ENCODE results near the gene DPP6.

DPP6 gene

DNA sequence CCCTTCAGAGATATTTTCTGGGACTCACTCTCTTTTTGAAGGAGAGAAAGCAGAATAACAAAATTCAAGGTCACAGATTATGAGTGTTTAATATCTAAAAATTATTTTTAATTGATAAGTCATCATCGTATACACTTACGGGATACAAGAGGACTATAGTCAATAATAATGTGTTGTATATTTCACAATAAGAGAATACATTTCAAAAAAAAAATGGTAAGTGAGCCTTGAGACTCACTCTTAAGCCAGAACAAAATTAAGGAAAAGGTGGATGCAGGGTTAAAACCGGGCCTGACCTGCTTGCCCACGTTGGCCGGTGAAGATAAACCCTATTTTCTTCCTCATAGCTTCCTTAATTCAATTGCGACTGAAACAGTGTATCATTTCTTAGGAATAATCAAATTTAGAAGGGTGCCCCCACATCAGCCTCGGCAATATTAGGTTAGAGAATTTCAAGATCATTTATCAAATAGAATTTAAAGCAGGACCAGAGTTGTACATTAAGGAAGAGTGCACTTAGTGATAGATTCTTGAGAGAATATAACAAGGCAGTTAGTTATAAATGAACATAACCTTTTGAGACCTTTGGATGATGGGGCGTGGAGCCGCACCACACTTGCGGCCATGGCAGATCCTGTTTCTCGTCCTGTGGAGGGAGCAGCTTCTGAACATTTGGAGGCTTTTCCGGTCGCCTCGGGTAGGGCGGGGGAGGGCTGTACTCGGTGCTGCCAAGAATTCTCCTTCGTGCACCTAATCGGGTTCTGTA, 628.9 kb downstream of the DPP6 start:
- DNase-seq: no peak

GRCh38 chr7:154682003-154682402, 629.8 kb downstream of the DPP6 start:
- DNase-seq: no peak

DNA sequence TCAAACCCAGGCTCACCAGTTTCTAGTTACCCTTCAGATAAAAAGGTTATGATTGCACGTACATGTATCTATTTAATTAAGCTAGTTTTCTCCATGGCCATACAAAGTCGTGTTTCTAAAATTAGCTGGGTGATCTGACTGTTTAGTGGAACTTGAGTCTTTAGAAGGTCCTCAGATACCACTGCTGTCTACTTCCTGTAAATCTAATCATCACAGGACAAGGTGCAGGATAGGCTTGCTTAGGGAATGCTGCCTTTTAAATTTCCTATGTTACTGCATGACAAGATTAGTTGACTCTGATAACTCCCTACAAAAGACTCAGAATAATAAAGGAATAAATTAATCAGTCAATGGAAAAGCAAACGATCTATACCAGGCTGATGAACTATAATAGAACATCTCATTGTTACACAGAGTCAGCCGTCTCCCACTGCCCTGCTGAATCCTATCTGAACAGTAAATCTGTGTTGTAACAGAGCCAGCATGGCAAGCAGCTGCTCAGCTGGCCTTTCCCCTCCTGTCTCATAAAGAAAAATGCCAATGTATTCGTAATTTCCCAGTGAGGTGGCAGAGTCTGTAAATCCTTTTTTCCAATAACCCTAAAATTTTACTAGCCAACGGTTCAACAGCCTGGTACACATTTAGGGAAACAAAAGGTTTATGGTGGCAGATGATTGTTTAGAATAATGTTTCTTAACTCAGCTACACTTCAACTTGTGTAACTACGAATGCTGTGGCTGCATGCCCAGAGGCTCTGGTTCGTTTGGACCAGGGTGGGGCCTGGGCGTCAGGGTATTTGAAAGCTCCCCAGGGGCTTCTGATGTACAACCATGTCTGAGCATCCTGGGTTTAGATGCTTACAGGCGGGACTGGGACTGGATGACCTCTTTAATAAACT, 632.7 kb downstream of the DPP6 start:
- DNase-seq: no peak

DNA sequence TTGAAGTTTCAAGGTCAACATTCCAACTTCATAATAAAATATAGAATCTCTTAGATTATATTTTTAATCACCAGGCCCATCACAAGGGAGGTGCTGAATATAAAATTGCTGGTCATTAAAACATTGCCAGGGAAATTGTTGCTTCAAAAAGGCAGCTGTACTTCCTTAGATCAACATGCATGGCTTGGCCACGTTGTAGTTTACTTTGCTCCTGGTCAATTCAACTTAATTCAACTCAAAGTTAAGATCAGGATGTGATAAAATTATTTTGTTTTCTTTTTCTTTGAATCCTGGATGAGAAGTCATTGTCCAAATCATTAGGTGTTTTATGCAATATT, 633.3 kb downstream of the DPP6 start:
- DNase-seq: no peak

DNA sequence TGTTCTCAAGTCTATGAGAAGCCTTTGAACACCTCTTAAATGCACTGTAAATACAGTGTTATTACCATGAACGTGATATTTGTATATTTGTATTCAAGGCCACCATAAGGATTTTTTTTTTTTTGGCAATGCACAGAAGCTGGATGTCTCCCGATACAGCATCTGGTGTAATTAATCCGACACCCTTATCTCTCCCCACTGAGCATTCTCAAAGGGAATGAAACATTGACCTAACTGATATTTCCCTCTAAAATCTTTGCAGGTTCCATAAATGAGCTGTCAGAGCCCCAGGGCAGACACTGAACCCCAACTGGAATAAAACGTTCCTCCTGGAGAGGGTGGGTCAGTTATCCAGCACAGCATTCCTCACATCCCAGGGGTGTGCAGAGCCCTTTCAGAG, 634.1 kb downstream of the DPP6 start:
- DNase-seq: no peak

- no peak for DNase-seq
These were observed 636.8 kb downstream of the DPP6 start for GRCh38 chr7:154688952-154689351.

- DNase-seq: no peak
These were observed 638.2 kb downstream of the DPP6 start for GRCh38 chr7:154690411-154690810.

DNA sequence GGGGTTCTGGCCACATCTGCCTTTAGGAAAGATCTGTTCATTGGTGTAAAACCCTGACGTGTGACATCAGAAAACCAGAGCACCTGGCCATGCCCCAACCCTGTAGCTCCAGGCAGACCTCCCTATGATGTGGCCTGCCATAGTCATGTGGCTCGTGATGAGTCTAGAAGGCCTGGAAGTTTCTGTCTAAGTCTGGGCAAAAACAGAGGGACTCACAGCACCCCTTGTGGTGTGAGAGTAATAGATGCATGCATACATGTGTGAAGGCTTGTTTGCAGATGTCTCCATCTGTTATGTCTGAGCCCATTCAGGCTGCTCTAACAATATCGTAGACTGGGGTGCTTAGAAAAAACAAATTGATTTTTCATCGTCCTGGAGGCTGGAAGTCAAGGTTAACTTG, 641.5 kb downstream of the DPP6 start:
- DNase-seq: no peak

DNA sequence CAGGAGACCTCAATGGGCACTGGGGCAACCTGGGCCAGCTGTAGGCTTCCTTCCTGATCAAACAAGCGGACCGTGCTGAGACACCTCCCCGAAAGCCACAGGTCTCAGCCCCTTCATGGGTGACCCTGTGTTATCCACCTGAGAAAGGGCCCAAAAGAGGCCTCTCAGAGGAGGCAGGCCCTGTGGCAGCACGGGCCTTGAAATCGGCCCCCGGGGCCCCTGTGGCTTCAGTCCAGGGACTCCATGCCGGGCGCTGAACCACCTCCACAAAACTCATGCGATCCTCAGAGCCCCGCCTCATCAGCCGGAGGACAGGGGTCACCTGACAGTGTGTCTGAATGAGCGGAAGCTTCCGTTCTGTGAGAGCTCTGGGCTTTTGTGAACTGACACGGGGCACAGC, 643.6 kb downstream of the DPP6 start:
- DNase-seq: no peak

GRCh38 chr7:154696556-154696955, 644.4 kb downstream of the DPP6 start:
- no peak for DNase-seq

DNA sequence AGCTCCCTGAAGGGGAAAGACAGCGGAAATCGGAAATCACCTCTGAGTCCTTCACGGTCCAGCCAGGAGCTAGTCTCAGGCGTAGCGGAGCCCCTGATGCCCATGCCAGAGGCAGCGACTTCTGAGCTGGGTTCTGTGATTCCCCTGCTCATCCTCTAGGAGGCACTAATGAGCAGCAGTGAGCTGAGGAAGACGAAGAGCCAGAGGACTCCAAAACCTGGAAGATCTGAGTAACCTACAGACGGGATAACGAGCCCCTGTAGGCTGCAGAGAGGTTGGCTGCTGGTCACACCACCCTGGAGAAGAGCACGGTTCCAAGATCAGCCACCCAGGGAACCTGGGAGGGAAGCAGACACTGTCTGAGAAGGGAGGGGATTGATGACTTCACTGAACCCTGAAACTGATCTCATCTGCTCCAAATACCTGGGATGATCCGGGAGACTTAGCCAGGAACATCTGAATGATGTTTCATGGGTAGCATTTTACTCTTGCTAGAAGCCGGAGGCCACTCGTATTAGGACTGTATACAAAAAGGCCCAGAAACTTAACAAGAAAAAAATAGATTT, 646.6 kb downstream of the DPP6 start:
- no peak for DNase-seq

DNA sequence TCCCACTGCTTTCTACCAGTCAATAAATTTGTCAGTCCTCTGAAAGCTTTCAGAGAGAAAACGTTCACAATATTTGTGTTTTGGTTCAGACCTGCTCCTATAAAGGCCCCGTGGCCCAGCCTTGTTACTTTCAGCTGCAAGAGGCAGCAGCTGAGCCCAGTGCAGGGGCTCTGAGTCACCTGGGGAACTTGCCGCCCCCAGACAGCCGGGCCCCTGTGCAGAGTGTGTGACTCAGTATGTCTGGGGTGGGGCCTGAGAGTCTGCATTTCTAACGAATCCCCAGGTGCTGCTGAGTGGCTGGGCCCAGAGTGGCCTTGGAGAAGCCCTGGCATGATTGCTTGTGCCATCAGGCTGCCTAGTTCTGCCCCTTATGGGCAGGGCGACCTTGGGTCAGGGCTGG, 647.2 kb downstream of the DPP6 start:
- DNase-seq: no peak

GRCh38 chr7:154709840-154710520, 657.8 kb downstream of the DPP6 start:
- no peak for DNase-seq

DNA sequence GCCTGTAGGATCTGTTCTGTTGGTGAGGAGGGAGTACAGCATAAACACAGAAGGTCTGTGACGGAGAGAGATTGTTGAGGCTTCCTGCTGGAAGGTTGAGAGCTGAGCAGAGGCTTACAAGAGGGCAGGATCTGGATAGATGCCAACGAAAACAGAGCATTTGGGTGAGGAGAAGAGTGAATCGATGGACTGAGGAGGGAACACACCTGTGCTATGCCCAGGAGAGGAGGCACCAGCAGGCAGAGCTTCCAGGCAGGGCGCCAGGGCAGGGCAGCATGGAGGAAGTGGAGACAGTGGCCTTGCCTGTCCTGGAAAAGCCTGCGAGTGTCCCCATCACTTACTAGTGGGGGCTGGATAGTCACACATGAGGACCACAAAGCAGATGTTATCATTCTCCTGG, 667.8 kb downstream of the DPP6 start:
- DNase-seq: no peak

DNA sequence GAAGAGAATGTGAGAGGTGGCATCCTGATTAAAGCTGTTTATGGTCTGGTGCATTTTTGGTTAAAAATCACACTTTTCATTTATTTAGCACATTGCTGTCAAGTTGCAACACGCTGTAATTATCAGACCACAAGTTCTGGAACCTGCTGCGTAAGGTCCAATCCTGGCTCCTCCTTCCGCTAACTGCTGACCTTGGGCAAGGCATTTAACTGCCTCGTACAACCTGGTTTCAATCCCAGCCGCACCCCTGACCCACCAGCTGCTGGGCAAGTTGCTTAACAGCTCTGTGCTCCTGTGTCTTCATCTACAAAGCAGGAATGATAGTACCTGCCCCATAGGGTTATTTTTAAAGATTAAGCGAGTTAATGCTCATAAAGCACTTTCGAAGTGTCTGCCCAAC, 668.9 kb downstream of the DPP6 start:
- DNase-seq: no peak

DNA sequence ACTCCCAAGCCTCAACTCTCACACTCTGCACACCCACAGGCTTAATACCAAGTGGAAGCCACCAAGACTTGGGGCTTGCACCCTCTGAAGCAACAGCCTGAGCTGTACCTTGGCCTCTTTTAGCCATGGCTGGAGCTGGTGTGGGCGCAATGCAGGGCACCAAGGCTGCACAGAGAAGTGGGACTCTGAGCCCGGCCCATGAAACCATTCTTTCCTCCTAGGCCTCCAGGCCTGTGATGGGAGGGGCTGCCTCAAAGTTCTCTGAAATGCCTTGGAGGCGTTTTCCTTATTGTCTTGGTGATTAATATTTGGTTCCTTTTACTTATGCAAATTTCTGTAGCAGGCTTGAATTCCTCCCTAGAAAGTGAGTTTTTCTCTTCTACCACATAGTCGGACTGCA, 674.2 kb downstream of the DPP6 start:
- DNase-seq: no peak

DNA sequence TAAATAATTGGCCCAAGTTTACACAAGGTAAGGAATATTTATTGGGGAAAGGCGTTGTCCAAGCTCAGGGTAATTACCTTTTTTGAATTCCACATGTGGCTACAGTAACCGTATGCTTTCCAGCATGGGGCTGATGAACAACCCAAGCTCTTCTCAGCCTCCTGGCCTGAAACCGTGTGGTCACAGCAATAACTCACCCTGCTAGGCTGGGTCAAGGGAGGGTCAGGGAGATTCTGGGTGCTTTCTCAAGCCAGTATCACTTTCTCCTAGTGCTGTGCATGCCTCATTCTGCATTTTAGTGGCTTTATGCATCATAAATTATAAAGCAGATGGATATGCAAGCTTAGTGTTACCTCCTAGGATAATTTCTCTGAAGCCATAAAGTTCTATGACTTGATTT, 676.9 kb downstream of the DPP6 start:
- no peak for DNase-seq

DNA sequence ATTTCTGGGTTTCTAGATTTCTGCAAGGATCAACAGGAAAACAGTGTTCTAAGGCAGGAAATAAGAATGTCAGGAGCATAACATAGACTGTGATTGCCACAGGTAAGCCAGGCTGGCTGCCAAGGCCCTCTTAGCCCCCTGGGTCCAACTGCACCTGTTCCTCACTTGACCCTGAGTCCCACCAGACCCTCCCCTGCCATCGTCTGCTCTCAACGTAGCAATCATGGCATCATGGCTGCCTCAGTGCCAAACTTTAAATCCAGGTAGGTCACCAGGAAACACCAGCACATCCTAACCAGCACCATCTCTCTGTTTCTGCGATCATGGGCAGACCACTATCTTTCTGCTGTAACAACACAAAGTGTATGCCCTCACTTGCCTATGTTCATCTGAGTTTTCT, 683.6 kb downstream of the DPP6 start:
- no peak for DNase-seq

DNA sequence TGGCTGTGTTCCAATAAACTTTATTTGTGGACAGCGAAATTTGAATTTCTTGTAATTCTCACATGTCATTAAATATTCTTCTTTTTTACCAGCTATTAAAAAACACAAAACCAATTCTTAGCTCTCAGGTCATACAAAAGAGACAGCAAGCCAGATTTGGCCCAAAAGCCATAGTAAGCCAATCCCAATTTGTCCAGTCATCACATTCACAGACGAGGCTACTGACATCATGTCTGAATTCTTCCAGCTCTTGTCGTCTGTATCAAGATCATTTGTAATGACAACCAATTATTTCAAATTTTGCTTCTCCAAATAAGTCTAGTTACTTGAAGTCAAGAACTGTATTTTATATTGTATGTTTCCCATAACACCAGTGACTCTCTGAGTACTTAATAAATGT, 684.2 kb downstream of the DPP6 start:
- DNase-seq: no peak

DNA sequence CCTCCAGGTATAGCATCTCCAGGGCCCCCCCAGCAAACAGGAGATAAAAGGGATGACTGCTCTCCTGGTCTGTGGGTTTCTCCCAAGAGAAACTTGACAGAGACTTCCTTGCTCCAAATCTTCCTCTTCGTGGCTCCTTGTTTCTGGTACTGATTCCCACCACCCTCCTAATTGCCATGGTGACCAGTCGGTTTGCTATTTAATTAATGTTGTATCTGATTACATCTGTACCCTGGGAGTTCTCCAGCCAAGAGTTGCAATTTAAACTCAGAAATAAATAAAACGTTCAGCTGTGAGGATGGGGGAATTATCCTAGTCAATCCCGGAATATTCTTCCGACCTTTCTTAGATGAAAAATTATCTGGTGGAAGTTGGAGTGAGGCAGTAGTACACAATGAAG, 686.0 kb downstream of the DPP6 start:
- no peak for DNase-seq

DNA sequence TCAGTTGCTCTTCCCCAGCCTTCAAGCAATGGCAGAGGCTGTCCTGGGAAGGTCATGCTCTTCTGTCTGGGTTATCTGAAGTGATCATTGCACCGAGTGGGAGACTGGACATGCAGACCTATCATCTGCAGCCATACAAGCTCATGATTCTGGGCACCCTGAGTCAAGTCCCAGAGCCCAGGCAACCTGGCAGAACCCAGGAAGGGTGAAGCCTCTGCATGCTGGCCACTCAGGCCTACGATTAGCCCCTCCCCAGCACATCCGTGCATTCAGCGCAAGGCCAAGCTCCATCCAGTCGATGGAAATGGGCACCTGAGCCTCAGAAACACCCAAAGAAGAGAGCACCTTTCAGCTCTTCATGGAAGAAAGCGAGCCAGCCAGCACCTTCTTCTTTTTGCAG, 688.9 kb downstream of the DPP6 start:
- no peak for DNase-seq

- DNase-seq: no peak
These were observed 691.0 kb downstream of the DPP6 start for GRCh38 chr7:154743206-154743605.

GRCh38 chr7:154744256-154744860, 692.2 kb downstream of the DPP6 start:
- peak; percentile 1 for DNase-seq
